Measurements from ENCODE around the gene IMMP1L.

DNA sequence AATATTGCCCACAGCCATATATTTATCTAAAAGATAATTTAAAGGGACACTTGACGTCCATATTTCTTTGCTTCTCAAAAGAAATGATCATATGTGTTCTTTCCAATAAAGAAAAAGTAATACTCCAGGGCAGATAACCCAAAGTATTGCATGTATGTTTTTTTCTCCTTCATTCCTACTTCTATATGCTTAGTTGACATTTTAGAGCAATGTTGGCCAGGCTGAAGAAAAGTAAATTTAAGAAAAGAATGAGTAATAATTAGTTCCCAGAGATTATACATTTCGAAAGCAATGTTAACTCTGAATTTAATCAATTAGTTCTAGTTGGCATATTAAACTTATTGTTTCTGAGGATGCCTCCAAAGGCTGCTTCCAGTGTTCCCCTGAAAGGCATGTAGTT is 91.6 kb downstream of the IMMP1L start:
- TF ChIP-seq POLR2A (IDR thresholded peaks at IDR 0.05) (no peak), CTCF (IDR thresholded peaks at IDR 0.05) (no peak)

All from testis (tissue), 2 donors.